Activated CD8-positive, alpha-beta T cell treated with anti-CD3 and anti-CD28 coated beads for 36 hours (primary cell): ENCODE results near the gene EDEM1. TPM values are rescaled to one million over a fixed set of nuclear protein-coding genes. Genes with fewer than 3 reads are reported as not detected.

ENCODE experiments used
- ATAC-seq: fragments of 200-7000 bp; cut with Tn5 transposase; one replicate; pipeline ENCODE4 v1.10.0; 2021; ENCODE audit warnings: mild to moderate bottlenecking, moderate library complexity
- CTCF ChIA-PET: fragments of 350-600 bp; sonication (Branson Sonifier 250); formaldehyde crosslinking; loops from one replicate; lab custom pipeline; 2021; ENCODE audit warnings: antibody characterized with exemption; lab: Charles Lee
- POLR2A ChIA-PET: fragments of 350-600 bp; sonication (Branson Sonifier 250); formaldehyde crosslinking; loops from one replicate; lab custom pipeline; 2021; ENCODE audit warnings: antibody characterized with exemption; lab: Charles Lee
- DNase-seq: peaks from one replicate; pipeline ENCODE4 v3.0.0-alpha.2; 2020
- H3K27ac Mint-ChIP-seq: one replicate; pipeline ENCODE4 v1.8.0; 2021; ENCODE audit warnings: mild to moderate bottlenecking, mixed read lengths
- H3K27me3 Mint-ChIP-seq: one replicate; pipeline ENCODE4 v1.8.0; 2021; ENCODE audit warnings: mixed read lengths
- H3K36me3 Mint-ChIP-seq: one replicate; pipeline ENCODE4 v1.8.0; 2021; ENCODE audit warnings: low read depth, mixed read lengths
- H3K4me1 Mint-ChIP-seq: one replicate; pipeline ENCODE4 v1.8.0; 2021; ENCODE audit warnings: low read depth, mixed read lengths
- H3K4me3 Mint-ChIP-seq: one replicate; pipeline ENCODE4 v1.8.0; 2021; ENCODE audit warnings: mild to moderate bottlenecking, moderate library complexity, mixed read lengths
- H3K9me3 Mint-ChIP-seq: one replicate; pipeline ENCODE4 v1.8.0; 2021; ENCODE audit warnings: mixed read lengths
- intact Hi-C: fragments of 100-400 bp; cut with micrococcal nuclease; formaldehyde crosslinking; loops from one replicate; pipeline ENCODE4 v1.10.0; 2022
- total RNA-seq, 2 experiments: library from RNA; stranded (reverse); gene quantifications; one replicate each; pipeline ENCODE4 v1.2.3, GENCODE V29; 2021
- TF ChIP-seq, protein P1 (sequence below): fragments of 200-600 bp; IDR thresholded peaks from one replicate; pipeline ENCODE4 v1.8.0; 2022; ENCODE audit warnings: antibody characterized with exemption, mild to moderate bottlenecking

EDEM1 gene
- total RNA-seq, 2 experiments from 2014 or later: 156 to 159 TPM

DNA sequence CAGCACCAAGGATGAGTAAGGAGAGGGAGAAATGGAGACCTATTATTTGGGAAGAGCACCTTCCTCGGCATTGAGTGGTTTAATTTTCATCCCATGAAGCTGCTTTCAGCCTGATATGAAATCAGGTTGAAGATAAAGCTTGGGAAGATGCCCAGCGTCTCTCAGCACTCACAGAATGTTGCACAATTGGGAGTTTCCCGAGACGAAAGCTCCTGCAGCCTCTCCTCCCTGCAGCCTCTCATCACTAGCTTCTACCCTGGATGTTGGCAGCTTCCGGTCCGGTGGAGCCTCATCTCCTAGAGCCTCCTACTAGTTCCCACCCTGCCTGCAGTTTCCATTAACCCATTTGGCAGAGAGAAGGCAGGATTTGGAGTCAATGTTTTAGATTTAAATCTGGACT lies 40.3 kb downstream of the EDEM1 start:
- CTCF ChIA-PET: interaction anchor here (0.9 to 1.8 kb wide), 4 partner anchors 13 to 74 kb away, joined by 3 to 4 read pairs (median 3); no protein-coding TSS in a partner anchor
- no peak for ATAC-seq
- POLR2A ChIA-PET: interaction anchor here (1.0 kb wide), 1 partner anchor 97 kb away, joined by 3 read pairs; no protein-coding TSS in a partner anchor

DNA sequence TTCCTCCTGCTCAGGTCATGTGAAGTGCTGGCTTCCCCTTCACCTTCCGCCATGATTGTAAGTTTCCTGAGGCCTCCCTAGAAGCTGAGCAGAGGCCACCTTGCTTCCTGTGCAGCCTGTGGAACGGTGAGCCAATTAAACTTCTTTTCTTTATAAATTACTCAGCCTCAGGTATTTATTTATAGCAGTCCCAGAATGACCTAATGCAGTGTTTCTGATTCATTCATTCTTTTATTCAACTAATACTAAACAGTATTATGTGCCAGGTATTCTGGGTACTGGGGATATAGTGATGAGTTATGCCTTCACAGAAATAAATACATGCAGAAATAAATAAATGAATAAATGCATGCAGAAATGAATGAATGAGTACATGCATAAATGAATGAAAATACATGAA lies 41.9 kb downstream of the EDEM1 start:
- intact Hi-C loops: no loop called here
- Mint-ChIP-seq H3K9me3 (no peaks in the 10 kb centered on the region), H3K27me3 (no peaks in the 10 kb centered on the region), H3K27ac (no peak overlapping the region), H3K4me3 (no peak overlapping the region), H3K36me3 (no peaks in the 10 kb centered on the region), H3K4me1 (peaks cover 5% of the 10 kb centered on the region)
- TF ChIP-seq, protein P1, sequence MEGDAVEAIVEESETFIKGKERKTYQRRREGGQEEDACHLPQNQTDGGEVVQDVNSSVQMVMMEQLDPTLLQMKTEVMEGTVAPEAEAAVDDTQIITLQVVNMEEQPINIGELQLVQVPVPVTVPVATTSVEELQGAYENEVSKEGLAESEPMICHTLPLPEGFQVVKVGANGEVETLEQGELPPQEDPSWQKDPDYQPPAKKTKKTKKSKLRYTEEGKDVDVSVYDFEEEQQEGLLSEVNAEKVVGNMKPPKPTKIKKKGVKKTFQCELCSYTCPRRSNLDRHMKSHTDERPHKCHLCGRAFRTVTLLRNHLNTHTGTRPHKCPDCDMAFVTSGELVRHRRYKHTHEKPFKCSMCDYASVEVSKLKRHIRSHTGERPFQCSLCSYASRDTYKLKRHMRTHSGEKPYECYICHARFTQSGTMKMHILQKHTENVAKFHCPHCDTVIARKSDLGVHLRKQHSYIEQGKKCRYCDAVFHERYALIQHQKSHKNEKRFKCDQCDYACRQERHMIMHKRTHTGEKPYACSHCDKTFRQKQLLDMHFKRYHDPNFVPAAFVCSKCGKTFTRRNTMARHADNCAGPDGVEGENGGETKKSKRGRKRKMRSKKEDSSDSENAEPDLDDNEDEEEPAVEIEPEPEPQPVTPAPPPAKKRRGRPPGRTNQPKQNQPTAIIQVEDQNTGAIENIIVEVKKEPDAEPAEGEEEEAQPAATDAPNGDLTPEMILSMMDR: no peak
- DNase-seq (no peak), ATAC-seq (no peak)
- ChIA-PET POLR2A (no interaction called here), CTCF (no interaction called here)

More for the DNA sequence above, 40.3 kb downstream of the EDEM1 start:
- Mint-ChIP-seq H3K36me3 (no peaks in the 10 kb centered on the region), H3K27me3 (no peaks in the 10 kb centered on the region), H3K9me3 (no peaks in the 10 kb centered on the region), H3K4me1 (peaks cover 5% of the 10 kb centered on the region), H3K4me3 (no peak overlapping the region), H3K27ac (no peak overlapping the region)
- intact Hi-C loops: no loop called here
- TF ChIP-seq, protein P1: no peak
- no peak for DNase-seq

DNA sequence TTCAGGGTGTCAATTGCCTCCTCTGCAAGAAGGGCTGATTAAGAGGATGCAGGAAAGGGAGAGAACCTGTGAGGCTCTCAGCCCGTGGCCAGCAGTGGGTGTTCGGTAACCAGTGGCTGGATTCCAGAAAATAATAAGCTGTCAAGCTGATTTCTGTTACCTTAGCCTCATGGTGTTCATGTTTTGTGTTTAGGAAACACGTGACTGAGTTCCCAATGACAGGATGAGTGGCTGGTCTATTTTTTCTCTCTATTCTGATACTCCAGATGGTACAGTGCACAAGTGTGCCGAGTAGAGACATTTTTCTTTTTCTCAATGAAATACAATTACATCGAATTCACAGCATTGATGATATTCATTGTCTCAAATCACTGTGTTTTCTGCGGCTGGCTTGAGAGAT lies 43.6 kb downstream of the EDEM1 start:
- no peak overlapping the region for H3K27ac Mint-ChIP-seq
- H3K9me3 Mint-ChIP-seq: no peaks in the 10 kb centered on the region
- H3K4me1 Mint-ChIP-seq: peaks cover 5% of the 10 kb centered on the region
- ATAC-seq: no peak
- ChIA-PET POLR2A (no interaction called here), CTCF (no interaction called here)
- TF ChIP-seq, protein P1: no peak
- H3K4me3 Mint-ChIP-seq: no peak overlapping the region
- no peak for DNase-seq
- H3K27me3 Mint-ChIP-seq: no peaks in the 10 kb centered on the region
- H3K36me3 Mint-ChIP-seq: no peaks in the 10 kb centered on the region
- intact Hi-C loops: no loop called here

DNA sequence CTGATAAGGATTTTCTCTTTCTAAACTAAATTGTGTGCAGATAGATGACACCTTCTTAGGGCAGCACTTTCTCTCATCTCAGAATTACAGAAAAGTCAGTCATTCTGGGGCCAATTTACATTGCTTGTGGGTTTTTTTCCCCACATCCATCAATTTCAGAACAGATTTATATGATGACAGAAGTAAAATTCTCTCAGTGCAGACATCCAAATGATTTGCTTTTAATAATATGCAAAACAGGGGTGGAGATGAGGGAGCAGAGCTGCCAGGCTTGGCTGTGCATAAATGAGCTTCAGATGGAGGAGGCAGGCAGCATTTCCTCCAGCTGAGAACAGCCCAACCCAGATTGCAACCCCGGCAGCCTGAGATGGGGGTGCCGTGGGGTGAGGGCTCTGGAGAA lies 44.0 kb downstream of the EDEM1 start:
- H3K27me3 Mint-ChIP-seq: no peaks in the 10 kb centered on the region
- intact Hi-C loops: no loop called here
- H3K36me3 Mint-ChIP-seq: no peaks in the 10 kb centered on the region
- H3K4me1 Mint-ChIP-seq: peaks cover 5% of the 10 kb centered on the region
- ATAC-seq (no peak), DNase-seq (no peak)
- ChIA-PET POLR2A (no interaction called here), CTCF (no interaction called here)
- TF ChIP-seq, protein P1: no peak
- no peak overlapping the region for H3K27ac Mint-ChIP-seq
- no peaks in the 10 kb centered on the region for H3K9me3 Mint-ChIP-seq
- no peak overlapping the region for H3K4me3 Mint-ChIP-seq

DNA sequence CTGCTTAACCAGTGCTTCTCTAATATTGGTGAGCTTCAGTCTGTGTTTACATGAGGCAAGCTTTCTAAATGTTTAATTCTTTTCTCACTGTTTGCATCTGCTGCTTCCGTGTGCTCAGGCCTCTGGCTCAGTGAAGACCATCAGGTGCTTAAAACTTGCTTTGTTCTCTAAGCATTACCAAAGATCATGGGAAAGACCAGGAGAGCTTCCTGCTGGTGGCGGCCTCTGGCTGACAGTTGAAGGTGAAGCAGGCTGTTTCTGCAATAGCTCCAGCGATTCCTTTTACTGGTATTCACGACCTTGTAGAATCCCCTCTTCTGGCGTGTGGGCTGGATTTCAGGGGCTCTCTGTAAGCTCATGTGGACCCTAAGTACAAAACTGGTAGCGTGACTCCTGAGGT lies 45.1 kb downstream of the EDEM1 start:
- Mint-ChIP-seq H3K27me3 (no peaks in the 10 kb centered on the region), H3K9me3 (no peaks in the 10 kb centered on the region), H3K27ac (no peak overlapping the region), H3K36me3 (no peaks in the 10 kb centered on the region), H3K4me1 (peaks cover 3% of the 10 kb centered on the region), H3K4me3 (no peak overlapping the region)
- ChIA-PET CTCF (no interaction called here), POLR2A (interaction anchor here (1.0 to 1.4 kb wide), 2 partner anchors 11 to 47 kb away, joined by 3 read pairs; no protein-coding TSS in a partner anchor)
- DNase-seq: no peak
- TF ChIP-seq, protein P1: no peak
- intact Hi-C loops: no loop called here
- no peak for ATAC-seq
